ENCODE results near the gene RIPOR1.

Gene RIPOR1

DNA sequence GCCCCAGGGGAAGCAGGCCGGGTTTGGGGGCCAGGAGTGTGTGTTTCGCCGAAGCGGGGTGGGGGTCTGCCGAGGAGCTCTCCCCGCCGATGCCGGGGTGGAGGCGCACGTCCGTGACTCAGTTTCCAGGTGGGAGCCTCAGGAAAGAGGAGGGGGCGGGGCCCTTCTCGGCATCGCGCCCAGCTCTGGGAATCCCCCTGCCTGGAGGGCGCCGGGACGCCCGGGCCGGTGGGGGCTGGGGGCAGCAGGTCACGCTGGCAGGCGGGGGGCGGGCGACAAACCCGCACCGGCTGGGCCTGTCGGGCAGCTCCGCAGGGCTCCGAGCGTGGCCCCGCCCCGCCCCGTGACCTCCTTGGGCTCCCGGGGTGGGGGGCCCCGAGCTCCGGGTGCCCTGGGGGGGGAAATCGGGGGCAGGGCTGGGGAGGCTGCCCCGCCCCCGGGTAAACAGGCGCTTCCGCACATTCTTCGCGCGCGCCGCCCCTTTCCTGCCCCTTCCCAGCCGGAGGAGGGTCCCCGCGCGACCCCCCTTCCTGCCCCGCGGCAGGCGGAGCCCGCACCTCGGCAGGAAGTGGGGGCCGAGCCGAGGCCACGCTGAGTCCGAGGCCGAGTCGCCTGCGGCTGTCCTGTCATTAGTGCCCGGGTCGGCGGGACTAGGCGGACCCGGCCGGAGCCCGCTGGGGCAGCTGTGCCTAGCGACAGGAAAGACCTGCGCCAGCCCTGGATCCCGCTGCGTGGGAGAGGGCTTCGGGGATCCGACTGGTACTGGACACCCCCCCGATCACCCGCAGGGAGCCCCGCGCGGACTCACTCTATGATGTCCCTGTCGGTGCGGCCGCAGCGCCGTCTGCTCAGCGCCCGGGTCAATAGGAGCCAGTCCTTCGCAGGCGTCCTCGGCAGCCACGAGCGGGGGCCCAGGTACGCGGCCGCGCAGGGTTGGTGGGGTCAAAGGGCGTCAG is 9.3 kb downstream of the RIPOR1 start:
- no peak for DNase-seq (ENCODE audit: low read depth, low spot score)
- H3K4me3 ChIP-seq (ENCODE audit: low read length): peak overlapping the region; percentile 32

DNA sequence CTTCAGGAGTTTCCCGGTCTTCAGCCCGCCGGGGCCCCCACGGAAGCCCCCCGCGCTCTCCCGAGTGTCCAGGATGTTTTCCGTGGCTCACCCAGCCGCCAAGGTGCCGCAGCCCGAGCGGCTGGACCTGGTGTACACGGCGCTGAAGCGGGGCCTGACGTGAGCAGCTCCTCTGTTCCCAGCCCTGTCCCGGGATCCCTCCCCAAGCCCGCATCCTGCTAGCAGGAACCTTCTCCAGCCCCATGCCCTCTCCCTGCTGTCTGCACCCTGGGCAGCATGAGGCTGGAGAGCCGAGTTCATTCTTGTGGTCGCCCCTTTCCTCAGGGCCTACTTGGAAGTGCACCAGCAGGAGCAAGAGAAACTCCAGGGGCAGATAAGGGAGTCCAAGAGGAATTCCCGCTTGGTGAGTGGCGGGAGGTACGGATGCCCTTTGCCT is 10.1 kb downstream of the RIPOR1 start:
- DNase-seq (ENCODE audit: low read depth, low spot score): no peak
- no peak overlapping the region for H3K4me3 ChIP-seq (ENCODE audit: low read length)

DNA sequence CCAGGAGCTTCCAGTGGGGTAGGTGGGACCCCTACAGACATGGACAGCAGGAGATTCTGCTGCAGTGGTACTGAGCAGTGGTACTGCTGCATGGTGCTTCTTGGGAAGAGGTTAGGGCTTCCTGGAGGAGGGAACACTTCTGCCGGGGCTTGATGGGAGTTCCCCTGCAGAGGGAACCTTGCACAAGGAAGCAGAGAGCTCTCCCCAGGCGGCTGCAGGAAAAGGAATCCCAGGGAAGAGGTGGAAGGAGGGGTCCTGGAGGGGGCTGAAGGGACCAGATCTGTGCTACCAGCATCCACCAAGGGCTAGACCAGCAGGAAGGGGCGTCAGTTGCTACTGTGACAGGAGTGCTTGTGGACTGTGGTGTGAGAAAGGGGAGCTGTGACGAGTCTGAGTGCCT is 10.6 kb downstream of the RIPOR1 start:
- H3K4me3 ChIP-seq (ENCODE audit: low read length): no peak overlapping the region
- no peak for DNase-seq (ENCODE audit: low read depth, low spot score)

DNA sequence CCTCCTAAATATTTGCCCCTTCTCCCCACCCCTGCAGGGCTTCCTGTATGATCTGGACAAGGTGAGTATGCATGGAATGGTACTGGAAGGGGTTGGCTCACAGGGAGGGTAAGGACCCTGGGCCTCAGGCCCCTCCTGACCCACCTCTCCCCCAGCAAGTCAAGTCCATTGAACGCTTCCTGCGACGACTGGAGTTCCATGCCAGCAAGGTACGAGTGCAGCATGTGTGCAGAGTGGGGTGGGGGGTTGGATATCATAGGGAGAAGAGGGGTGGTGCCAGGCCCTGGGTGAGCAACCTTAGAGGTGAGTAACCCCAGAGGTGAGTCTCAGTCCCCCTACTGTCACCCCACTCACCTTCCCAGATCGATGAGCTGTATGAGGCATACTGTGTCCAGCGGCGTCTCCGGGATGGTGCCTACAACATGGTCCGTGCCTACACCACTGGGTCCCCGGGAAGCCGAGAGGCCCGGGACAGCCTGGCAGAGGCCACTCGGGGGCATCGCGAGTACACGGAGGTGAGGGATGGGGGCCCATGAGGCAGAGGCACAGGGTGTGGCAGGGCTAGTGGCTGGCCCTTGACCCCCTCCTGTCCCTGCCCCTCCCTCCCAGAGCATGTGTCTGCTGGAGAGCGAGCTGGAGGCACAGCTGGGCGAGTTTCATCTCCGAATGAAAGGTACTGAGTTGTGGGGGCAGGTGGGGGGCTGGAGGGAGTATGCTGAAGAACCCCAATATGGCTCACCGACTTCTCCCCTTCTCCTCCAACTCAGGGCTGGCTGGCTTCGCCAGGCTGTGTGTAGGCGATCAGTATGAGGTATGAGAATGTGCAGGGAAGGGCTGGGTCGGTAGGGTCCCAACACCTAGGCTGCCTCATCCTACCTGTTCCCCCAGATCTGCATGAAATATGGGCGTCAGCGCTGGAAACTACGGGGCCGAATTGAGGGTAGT is 11.3 kb downstream of the RIPOR1 start:
- no peak overlapping the region for H3K4me3 ChIP-seq (ENCODE audit: low read length)
- DNase-seq (ENCODE audit: low read depth, low spot score): no peak

DNA sequence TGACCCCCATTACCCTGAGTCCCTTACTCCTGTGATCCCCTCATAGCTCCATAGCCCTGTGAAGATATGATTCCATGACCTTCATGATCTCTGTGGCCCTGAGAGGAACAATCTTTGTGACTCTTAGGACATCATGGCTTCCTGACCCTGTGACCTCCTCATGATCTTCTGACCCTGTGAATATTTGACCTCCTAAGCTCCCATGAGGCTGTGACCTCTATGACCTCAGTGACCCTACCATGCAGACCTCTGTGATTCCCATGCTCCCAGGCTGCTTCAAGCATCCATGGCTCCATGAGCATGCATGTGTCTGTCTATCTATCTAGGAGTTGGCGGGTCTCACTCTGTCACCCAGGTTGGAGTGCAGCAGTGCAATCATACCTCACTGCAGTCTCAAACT is 12.1 kb downstream of the RIPOR1 start:
- no peak for DNase-seq (ENCODE audit: low read depth, low spot score)
- no peak overlapping the region for H3K4me3 ChIP-seq (ENCODE audit: low read length)

DNA sequence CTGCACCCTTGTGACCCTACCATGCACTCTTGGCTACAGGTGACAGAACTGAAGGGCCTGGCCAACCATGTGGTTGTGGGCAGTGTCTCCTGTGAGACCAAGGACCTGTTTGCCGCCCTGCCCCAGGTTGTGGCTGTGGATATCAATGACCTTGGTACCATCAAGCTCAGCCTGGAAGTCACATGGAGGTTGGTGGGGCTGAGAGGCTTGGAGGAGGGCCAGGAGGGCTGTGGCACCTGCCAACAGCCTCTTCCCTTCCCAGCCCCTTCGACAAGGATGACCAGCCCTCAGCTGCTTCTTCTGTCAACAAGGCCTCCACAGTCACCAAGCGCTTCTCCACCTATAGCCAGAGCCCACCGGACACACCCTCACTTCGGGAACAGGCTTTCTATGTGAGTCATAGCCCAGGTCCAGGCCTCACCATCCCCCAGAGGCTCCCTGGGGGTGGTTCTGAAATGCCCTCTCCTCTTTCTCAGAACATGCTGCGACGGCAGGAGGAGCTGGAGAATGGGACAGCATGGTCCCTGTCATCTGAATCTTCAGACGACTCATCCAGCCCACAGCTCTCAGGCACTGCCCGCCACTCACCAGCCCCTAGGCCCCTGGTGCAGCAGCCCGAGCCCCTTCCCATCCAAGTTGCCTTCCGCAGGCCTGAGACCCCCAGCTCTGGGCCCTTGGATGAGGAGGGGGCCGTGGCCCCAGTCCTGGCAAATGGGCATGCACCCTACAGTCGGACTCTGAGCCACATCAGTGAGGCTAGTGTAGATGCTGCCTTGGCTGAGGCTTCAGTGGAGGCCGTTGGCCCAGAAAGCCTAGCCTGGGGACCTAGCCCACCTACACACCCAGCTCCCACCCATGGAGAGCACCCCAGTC is 13.0 kb downstream of the RIPOR1 start:
- H3K4me3 ChIP-seq (ENCODE audit: low read length): no peak overlapping the region
- DNase-seq (ENCODE audit: low read depth, low spot score): no peak

DNA sequence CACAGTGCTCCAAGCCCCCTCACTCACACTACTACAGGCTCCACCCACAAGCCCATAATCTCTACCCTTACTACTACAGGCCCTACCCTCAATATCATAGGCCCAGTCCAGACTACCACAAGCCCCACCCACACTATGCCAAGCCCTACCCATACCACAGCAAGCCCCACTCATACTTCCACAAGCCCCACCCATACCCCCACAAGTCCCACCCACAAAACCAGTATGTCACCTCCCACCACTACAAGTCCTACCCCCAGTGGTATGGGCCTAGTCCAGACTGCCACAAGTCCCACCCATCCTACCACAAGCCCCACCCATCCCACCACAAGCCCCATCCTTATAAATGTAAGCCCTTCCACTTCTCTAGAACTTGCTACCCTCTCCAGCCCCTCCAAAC is 13.8 kb downstream of the RIPOR1 start:
- DNase-seq (ENCODE audit: low read depth, low spot score): peak; percentile 95

DNA sequence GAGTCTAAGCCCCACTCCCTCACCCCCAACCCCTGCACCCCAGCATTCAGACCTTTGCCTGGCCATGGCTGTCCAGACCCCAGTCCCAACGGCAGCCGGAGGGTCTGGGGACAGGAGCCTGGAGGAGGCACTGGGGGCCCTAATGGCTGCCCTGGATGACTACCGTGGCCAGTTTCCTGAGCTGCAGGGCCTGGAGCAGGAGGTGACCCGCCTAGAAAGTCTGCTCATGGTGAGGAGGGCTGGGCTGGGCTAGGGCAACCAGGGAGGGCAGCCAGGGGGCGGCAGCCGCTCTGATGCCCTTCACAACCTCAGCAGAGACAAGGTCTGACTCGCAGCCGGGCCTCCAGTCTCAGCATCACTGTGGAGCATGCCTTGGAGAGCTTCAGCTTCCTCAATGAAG is 14.4 kb downstream of the RIPOR1 start:
- DNase-seq (ENCODE audit: low read depth, low spot score): no peak
- H3K4me3 ChIP-seq (ENCODE audit: low read length): no peak overlapping the region

More for the DNA sequence above, 13.8 kb downstream of the RIPOR1 start:
- H3K4me3 ChIP-seq (ENCODE audit: low read length): no peak overlapping the region

DNA sequence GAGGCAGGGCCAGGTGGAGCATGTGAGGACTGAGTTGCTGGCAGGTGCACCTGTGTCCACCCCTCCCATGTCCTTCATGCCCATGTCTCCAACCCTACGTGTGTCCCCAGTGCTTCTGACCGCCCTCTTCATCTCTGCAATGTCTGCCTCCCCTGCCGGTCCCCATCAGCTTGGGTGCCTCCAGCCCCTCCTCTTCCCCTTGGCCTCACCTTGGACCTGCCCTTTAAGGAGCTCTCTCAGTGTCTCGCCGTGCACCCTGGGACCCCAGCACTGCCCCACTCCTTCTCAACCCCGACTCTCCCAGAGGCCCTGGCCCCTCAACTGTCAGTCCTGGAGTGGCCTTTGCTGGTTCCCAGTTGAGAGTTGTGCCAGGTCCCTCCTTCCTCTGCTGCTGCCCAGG is 15.0 kb downstream of the RIPOR1 start:
- DNase-seq (ENCODE audit: low read depth, low spot score): no peak

DNA sequence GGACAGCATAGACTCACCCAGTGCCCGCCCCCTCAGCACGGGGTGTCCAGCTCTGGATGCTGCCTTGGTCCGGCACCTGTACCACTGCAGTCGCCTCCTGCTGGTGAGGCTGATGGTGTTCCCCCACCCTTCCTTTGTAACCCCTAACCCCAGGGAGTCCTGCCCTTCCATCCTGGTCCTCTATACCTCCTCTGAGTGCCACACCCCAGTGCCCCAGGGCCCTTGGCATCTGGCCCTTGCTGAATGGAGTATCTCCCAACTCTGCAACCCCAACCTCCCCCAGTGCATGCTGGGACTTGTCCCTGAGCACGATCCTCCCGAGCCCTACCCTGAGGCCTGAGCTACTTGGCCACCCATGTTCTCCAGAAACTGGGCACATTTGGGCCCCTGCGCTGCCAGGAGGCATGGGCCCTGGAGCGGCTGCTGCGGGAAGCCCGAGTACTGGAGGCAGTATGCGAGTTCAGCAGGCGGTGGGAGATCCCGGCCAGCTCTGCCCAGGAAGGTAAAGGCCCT is 15.8 kb downstream of the RIPOR1 start:
- no peak overlapping the region for H3K4me3 ChIP-seq (ENCODE audit: low read length)
- DNase-seq (ENCODE audit: low read depth, low spot score): no peak

More for the DNA sequence above, 15.0 kb downstream of the RIPOR1 start:
- no peak overlapping the region for H3K4me3 ChIP-seq (ENCODE audit: low read length)

DNA sequence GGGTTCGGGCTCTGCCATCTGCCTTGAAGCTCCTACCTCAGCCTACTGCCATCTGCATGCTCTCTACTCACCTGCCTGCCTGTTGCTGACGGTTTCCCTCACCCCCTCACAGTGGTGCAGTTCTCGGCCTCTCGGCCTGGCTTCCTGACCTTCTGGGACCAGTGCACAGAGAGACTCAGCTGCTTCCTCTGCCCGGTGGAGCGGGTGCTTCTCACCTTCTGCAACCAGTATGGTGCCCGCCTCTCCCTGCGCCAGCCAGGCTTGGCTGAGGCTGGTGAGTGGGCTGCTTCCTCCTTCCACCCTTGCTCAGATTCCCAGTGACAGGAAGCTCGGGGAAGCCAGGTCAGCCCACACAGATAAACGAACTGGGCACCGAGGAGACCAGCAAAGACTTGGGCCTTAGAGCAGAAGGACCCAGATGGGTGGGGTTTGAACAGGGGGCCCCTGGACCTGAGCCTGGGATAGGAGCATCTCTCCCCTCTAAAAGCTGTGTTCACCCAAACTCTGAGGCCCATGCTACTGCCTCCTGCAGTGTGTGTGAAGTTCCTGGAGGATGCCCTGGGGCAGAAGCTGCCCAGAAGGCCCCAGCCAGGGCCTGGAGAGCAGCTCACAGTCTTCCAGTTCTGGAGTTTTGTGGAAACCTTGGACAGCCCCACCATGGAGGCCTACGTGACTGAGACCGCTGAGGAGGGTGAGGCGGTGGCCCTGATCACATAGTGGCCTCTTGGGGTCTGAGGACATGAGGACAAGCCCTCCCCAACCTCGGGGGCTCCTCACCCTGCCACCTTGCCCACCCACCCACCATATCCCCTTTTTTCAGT is 16.4 kb downstream of the RIPOR1 start:
- no peak overlapping the region for H3K4me3 ChIP-seq (ENCODE audit: low read length)
- DNase-seq (ENCODE audit: low read depth, low spot score): no peak

DNA sequence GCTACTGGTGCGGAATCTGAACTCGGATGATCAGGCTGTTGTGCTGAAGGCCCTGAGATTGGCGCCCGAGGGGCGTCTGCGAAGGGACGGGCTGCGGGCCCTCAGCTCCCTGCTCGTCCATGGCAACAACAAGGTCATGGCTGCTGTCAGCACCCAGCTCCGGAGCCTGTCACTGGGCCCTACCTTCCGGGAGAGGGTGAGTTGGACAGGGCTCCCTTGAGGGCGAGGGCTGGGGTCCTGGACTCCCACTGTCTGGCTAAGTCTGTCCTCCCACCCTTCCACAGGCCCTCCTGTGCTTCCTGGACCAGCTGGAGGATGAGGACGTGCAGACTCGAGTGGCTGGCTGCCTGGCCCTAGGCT is 17.0 kb downstream of the RIPOR1 start:
- no peak overlapping the region for H3K4me3 ChIP-seq (ENCODE audit: low read length)
- DNase-seq (ENCODE audit: low read depth, low spot score): no peak

DNA sequence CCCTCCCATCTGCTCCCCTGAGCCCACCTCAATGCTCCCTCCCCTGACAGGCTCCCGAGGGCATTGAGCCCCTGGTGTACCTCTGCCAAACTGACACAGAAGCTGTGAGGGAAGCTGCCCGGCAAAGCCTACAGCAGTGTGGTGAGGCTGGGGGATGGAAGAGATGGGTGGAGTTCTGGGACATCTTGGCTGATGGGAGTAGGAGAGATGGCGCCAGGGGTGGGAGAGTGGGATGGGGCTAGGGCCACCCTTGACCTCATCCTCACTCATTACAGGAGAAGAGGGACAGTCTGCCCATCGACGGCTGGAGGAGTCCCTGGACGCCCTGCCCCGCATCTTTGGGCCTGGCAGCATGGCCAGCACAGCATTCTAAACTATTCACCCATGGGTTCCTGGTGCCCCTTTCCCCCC is 17.5 kb downstream of the RIPOR1 start:
- no peak overlapping the region for H3K4me3 ChIP-seq (ENCODE audit: low read length)
- no peak for DNase-seq (ENCODE audit: low read depth, low spot score)

DNA sequence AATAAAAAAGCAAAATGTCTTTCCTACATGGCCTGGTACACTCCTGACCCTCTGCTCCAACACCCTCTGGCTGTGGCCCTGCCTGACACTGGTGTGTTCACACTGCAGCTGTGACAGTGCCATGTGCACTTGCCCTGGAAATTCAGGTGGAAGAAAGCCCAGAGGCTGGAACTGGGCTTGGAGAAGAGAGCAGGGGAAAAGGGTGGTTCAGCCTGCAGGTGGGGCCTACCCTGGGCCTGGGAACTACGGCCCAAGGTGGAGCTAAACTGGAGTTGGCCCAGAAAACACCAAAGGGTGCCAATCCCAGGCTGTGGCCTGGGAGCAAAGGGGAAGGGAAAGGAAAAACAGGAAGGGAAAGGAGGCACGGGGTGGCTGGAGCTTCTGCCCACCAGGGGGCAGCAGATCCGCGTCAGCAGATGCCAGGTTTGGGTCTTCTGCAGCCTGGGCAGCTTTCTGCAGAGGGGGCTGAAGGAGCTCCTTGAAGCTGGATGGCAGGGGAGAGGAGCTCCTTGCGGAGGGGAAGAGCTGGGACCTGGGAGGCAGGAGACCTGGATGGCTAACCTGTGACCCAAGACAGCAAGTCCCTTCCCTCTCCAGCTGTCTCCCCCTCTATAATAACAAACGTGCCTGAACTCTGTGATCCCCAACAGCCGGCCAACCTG is 18.3 kb downstream of the RIPOR1 start:
- H3K4me3 ChIP-seq (ENCODE audit: low read length): peak overlapping the region; percentile 58
- DNase-seq (ENCODE audit: low read depth, low spot score): peak; percentile 76

DNA sequence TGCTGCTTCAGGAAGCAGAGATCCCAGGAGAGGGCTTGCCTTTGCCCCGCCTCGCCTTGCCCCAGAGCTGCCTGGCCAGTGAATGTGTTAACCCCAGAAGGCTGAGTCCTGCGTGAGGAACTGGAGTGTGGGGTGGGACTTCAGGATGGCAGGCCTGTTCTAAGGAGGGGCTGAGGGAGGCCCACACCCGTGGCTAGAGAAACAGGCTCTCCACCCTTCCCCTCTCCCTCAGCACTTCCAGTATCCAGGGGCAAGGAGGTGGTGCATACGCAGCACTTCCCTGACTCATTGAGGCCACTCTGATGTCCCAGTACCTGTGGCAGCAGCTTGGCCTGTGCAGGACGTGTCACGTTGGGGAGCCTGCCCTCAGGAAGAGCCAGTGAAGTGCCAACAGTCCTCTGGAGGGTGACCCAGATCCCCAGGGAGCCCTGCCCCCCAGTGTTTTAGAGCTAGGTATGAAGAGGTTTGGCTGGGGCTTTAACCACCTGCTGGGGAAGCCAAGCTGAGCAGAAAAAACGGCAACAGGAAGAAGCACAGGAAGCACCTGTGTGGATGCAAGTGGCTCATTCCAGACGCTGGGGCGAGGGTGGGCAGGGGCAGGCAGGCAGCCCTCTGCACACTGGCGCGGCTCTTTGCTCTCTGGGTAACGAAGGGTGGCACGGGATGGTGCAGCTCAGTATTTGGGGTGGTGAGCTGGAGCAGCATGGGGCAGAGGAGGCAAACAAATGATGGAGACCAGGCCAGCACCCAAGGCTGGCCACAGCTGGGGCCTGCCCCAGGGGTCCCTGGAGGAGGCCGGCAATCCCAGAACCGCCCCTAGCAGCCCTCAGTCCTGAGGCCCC is 19.0 kb downstream of the RIPOR1 start:
- peak overlapping the region; percentile 58 for H3K4me3 ChIP-seq (ENCODE audit: low read length)

DNA sequence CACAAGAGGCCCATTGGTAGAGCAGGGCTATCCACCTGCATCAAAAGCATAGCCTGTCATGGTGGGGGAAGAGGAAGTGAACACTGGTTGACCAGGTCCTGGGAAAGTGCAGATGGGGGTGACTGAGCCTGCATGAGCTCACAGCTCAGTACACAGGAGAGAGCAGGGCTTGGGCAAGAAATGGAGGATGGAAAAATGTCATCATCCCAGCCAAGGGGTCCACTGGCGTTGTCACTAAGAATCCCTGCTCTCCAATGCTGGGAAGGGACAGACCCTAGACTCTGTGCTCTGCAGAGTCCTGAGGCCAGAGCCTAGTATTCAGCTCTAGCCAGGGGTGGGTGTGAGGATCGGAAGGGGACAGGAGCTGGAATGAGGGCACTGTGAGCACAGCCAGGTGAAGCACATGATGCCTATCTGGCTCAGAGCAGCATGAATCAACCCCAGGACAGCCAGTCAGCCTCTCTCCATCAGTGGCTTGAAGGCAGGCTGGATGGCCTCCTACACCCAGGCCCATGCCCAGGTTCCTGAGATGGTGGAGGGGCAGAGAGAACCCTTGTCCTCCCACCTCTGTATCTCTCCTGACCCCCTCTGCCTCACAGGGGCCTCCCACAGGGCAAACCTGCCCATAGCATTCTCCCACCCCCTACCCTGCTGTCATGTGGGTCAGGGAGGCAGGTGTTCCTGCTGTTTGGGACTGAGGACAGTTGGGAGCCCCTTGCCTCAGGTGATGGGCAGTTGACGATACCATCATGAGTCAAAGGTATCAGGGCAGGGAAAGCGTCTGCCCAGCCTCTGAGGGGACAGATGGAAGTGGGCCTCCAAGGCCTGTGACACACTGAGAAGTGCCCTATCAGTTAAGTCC is 19.9 kb downstream of the RIPOR1 start:
- H3K4me3 ChIP-seq (ENCODE audit: low read length): peak overlapping the region; percentile 58
- no peak for DNase-seq (ENCODE audit: low read depth, low spot score)

More for the DNA sequence above, 19.0 kb downstream of the RIPOR1 start:
- DNase-seq (ENCODE audit: low read depth, low spot score): peak; percentile 98

Measured in Jurkat, Clone E6-1 (cell line).